Caco-2 (cell line): ENCODE results near the gene SCFD2. TPM values are rescaled to one million over a fixed set of nuclear protein-coding genes. Genes with fewer than 3 reads are reported as not detected.

Experiments used
- BruUV-seq: library from RNA; stranded (reverse); fragments of 400-500 nt; replicated peaks from 2 replicates; lab custom pipeline; 2021; lab: Mats Ljungman, UMichigan
- CTCF ChIA-PET: fragments of 300-600 bp; sonication (Branson Sonifier 250); formaldehyde crosslinking; loops from one replicate; lab custom pipeline; 2022; ENCODE audit warnings: antibody characterized with exemption; lab: Charles Lee
- POLR2A ChIA-PET: fragments of 300-600 bp; sonication (Branson Sonifier 250); formaldehyde crosslinking; loops from one replicate; lab custom pipeline; 2022; ENCODE audit warnings: antibody characterized with exemption; lab: Charles Lee
- DNase-seq, 2 experiments: peaks; one replicate each; pipeline versions ENCODE4 v3.0.0 to v3.0.0-alpha.2; 2020 to 2022
- H3K27me3 ChIP-seq: replicated peaks from 2 replicates; pipeline ENCODE4 v1.6.0; 2011; ENCODE audit warnings: low read length; ENCODE audit not compliant: control insufficient read depth, insufficient read depth
- H3K36me3 ChIP-seq: 2 replicates; pipeline ENCODE4 v1.5.1; 2011; ENCODE audit warnings: low read length; ENCODE audit not compliant: control insufficient read depth, insufficient read depth
- H3K4me1 ChIP-seq: fragments of 250-450 bp; sonication (Bioruptor Pico); 2 replicates; pipeline ENCODE4 v1.5.1; 2020; ENCODE audit warnings: mild to moderate bottlenecking
- H3K4me3 ChIP-seq: 2 replicates; pipeline ENCODE4 v1.5.1; 2011; ENCODE audit warnings: low read depth, mild to moderate bottlenecking, control low read depth, low read length
- H3K9me3 ChIP-seq: fragments of 250-450 bp; sonication (Bioruptor Pico); 2 replicates; pipeline ENCODE4 v1.5.1; 2020; ENCODE audit warnings: mild to moderate bottlenecking, moderate library complexity
- H3K27ac Mint-ChIP-seq: one replicate; pipeline ENCODE4 v1.8.0; 2022; ENCODE audit warnings: mixed read lengths; ENCODE audit not compliant: unreplicated experiment
- H3K27me3 Mint-ChIP-seq: one replicate; pipeline ENCODE4 v1.8.0; 2022; ENCODE audit warnings: mixed read lengths; ENCODE audit not compliant: insufficient read depth, unreplicated experiment
- H3K36me3 Mint-ChIP-seq: one replicate; pipeline ENCODE4 v1.8.0; 2022; ENCODE audit warnings: mild to moderate bottlenecking, mixed read lengths; ENCODE audit not compliant: insufficient read depth, unreplicated experiment
- H3K4me1 Mint-ChIP-seq: one replicate; pipeline ENCODE4 v1.8.0; 2022; ENCODE audit warnings: low read depth, mixed read lengths; ENCODE audit not compliant: unreplicated experiment
- H3K4me3 Mint-ChIP-seq: one replicate; pipeline ENCODE4 v1.8.0; 2022; ENCODE audit warnings: mild to moderate bottlenecking, moderate library complexity, mixed read lengths; ENCODE audit not compliant: unreplicated experiment
- H3K9me3 Mint-ChIP-seq: one replicate; pipeline ENCODE4 v1.8.0; 2022; ENCODE audit warnings: mixed read lengths; ENCODE audit not compliant: unreplicated experiment
- intact Hi-C: fragments of 100-400 bp; cut with micrococcal nuclease; formaldehyde crosslinking; loops from one replicate; pipeline ENCODE4 v1.10.0; 2022; ENCODE audit not compliant: unreplicated experiment
- total RNA-seq: library from RNA; stranded (reverse); gene quantifications from 2 replicates; pipeline ENCODE4 v1.2.3, GENCODE V29; 2022
- TF ChIP-seq, protein P1 (sequence below), 2 experiments: fragments of 200-600 bp in 1 of 2; IDR thresholded peaks; 1 replicate in 1 of 2; 2 replicates in 1 of 2; pipeline versions ENCODE4 v1.5.1 to v1.8.0; 2011 to 2022; ENCODE audit warnings: antibody characterized with exemption in 1 of 2, control low read depth in 1 of 2, inconsistent platforms in 1 of 2, low read depth in 1 of 2, low read length in 1 of 2, mild to moderate bottlenecking in 1 of 2, moderate library complexity in 1 of 2; ENCODE audit not compliant: insufficient read depth in 1 of 2, severe bottlenecking in 1 of 2, unreplicated experiment in 1 of 2

The SCFD2 gene
- total RNA-seq, 1 experiment from 2014 or later: 12.2 TPM

DNA sequence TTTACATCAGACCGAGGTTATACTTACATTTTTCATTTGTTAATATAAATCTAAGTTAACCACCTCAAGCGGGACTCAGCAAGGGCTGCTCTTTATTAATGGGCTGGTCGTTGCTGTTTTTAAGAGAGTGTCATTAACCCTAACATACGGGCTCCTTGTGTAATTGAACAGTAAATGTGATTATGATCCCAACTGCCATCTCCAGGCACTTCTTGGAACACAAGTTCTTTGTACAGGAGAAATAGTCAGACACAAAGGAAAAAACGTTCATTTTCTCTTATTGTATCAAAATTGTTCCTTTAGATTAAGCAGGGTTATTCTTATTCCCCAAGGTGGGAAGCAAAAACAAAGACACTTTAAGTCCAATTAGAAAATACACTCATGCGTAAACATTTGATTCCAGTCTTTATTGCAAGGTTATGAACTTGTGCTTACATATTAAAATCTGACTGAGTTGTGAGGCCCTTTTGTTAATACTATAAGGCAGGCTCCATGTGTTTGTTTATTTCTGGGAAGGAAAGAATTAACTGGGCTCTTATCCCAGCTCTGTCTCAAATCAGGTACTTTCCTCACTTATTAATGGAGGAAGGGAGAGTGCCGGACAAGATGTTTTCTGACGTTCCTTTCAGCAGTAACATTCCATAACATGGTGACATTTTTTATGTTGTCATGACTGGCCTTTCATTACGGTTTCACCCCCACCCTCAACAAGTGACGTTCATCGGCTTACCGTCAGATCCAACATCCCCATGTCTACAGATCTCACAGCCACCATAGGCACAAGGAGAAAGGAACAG, 407.8 kb downstream of the SCFD2 start:
- Histone ChIP-seq H3K36me3 (no peaks in the 10 kb centered on the region), H3K9me3 (no peaks in the 10 kb centered on the region), H3K4me3 (no peak overlapping the region), H3K4me1 (peaks cover 13% of the 10 kb centered on the region; the same call in 1 of the 2 replicates), H3K27me3 (no peaks in the 10 kb centered on the region)
- intact Hi-C loops: loop anchor here (10.0 kb wide), 1 partner anchor 93 kb away; the partner anchor contains the start of gene RASL11B
- H3K36me3 Mint-ChIP-seq: peaks cover 5% of the 10 kb centered on the region
- DNase-seq: no peak
- H3K27ac Mint-ChIP-seq: no peak overlapping the region
- BruUV-seq: no TSS peak
- TF ChIP-seq, protein P1, sequence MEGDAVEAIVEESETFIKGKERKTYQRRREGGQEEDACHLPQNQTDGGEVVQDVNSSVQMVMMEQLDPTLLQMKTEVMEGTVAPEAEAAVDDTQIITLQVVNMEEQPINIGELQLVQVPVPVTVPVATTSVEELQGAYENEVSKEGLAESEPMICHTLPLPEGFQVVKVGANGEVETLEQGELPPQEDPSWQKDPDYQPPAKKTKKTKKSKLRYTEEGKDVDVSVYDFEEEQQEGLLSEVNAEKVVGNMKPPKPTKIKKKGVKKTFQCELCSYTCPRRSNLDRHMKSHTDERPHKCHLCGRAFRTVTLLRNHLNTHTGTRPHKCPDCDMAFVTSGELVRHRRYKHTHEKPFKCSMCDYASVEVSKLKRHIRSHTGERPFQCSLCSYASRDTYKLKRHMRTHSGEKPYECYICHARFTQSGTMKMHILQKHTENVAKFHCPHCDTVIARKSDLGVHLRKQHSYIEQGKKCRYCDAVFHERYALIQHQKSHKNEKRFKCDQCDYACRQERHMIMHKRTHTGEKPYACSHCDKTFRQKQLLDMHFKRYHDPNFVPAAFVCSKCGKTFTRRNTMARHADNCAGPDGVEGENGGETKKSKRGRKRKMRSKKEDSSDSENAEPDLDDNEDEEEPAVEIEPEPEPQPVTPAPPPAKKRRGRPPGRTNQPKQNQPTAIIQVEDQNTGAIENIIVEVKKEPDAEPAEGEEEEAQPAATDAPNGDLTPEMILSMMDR (IDR thresholded peaks at IDR 0.05; ENCODE audit: insufficient read depth in 1 of 2, low read depth in 1 of 2, low read length in 1 of 2, severe bottlenecking in 1 of 2, unreplicated experiment in 1 of 2): no peak
- no peak overlapping the region for H3K4me3 Mint-ChIP-seq
- CTCF ChIA-PET: no interaction called here
- H3K27me3 Mint-ChIP-seq: no peaks in the 10 kb centered on the region
- POLR2A ChIA-PET: no interaction called here
- peaks cover 20% of the 10 kb centered on the region for H3K4me1 Mint-ChIP-seq
- H3K9me3 Mint-ChIP-seq: no peaks in the 10 kb centered on the region

DNA sequence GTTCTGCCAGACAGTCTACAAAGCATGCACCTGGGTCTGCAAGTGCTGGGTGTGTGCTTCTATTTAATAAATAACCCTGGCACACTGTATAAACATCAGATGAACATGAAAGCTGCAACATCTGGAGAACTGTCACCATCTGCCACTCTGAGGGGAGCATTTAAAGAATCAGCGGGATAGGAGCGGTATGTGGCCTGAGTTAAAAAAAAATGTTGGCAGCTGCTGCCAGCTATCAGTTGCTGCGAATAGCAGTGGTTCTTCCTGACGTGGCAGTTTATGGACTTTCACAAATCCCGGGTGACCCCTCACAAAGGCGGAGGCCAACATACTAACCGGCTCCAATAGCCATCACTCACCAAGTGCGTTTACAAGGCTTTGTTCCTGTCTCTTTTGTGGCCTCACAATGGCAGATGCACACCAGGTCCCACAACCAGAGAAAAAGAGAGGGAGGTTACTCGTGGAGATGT, 408.6 kb downstream of the SCFD2 start:
- peaks cover 5% of the 10 kb centered on the region for H3K36me3 Mint-ChIP-seq
- H3K4me3 Mint-ChIP-seq: no peak overlapping the region
- Histone ChIP-seq H3K36me3 (no peaks in the 10 kb centered on the region), H3K27me3 (no peaks in the 10 kb centered on the region), H3K4me3 (no peak overlapping the region), H3K4me1 (peaks cover 13% of the 10 kb centered on the region; the same call in 1 of the 2 replicates), H3K9me3 (no peaks in the 10 kb centered on the region)
- no peaks in the 10 kb centered on the region for H3K27me3 Mint-ChIP-seq
- no peak for DNase-seq
- intact Hi-C loops: loop anchor here (10.0 kb wide), 1 partner anchor 92 kb away; the partner anchor contains the start of gene RASL11B
- CTCF ChIA-PET: no interaction called here
- no TSS peak for BruUV-seq
- H3K4me1 Mint-ChIP-seq: peaks cover 20% of the 10 kb centered on the region
- H3K27ac Mint-ChIP-seq: no peak overlapping the region
- TF ChIP-seq, protein P1 (IDR thresholded peaks at IDR 0.05; ENCODE audit: insufficient read depth in 1 of 2, low read depth in 1 of 2, low read length in 1 of 2, severe bottlenecking in 1 of 2, unreplicated experiment in 1 of 2): no peak
- POLR2A ChIA-PET: no interaction called here
- H3K9me3 Mint-ChIP-seq: no peaks in the 10 kb centered on the region

DNA sequence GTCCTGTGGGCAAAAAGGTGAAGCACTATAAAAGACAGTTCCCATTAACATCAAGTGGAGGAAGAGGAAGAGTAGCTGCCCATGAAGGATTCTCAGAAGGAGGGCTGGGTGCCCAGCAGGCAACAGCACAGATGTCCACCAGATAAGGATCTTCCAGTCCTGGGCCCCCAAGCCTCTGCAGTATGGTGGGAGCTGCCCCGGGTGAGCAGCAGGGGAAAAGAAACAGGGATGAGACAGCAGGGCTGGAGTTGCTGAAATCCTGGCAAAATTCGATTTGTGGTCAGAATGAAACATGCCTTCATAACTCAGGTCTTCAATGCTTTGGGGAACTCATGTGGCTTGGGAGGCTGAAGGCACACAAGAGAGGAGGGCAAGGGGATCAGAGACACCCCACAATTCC, 409.2 kb downstream of the SCFD2 start:
- TF ChIP-seq, protein P1 (IDR thresholded peaks at IDR 0.05; ENCODE audit: insufficient read depth in 1 of 2, low read depth in 1 of 2, low read length in 1 of 2, severe bottlenecking in 1 of 2, unreplicated experiment in 1 of 2): no peak
- Histone ChIP-seq H3K36me3 (no peaks in the 10 kb centered on the region), H3K4me1 (peaks cover 13% of the 10 kb centered on the region; the same call in 1 of the 2 replicates), H3K27me3 (no peaks in the 10 kb centered on the region), H3K4me3 (no peak overlapping the region), H3K9me3 (no peaks in the 10 kb centered on the region)
- Mint-ChIP-seq H3K4me3 (no peak overlapping the region), H3K27me3 (no peaks in the 10 kb centered on the region), H3K36me3 (peaks cover 5% of the 10 kb centered on the region), H3K27ac (no peak overlapping the region), H3K4me1 (peaks cover 20% of the 10 kb centered on the region), H3K9me3 (no peaks in the 10 kb centered on the region)
- no peak for DNase-seq
- no TSS peak for BruUV-seq
- intact Hi-C loops: loop anchor here (10.0 kb wide), 1 partner anchor 92 kb away; the partner anchor contains the start of gene RASL11B
- ChIA-PET POLR2A (no interaction called here), CTCF (no interaction called here)
